GM12878 (cell line): ENCODE results near the gene TMEM14A.

Experiments used
- BMI1 ChIP-seq: fragments of 450-650 bp; IDR thresholded peaks from 2 replicates; pipeline ENCODE4 v1.6.1; 2016; ENCODE audit warnings: mild to moderate bottlenecking, moderate library complexity, borderline replicate concordance
- CREM ChIP-seq: IDR thresholded peaks from 2 replicates; pipeline ENCODE4 v1.6.1; 2014; ENCODE audit warnings: antibody characterized with exemption, low read depth
- EZH2 ChIP-seq: IDR thresholded peaks from 2 replicates; pipeline ENCODE4 v1.6.1; 2012; ENCODE audit warnings: low read depth, mild to moderate bottlenecking, control low read depth, inconsistent platforms, low read length, borderline replicate concordance; ENCODE audit not compliant: control insufficient read depth
- MAX ChIP-seq: IDR thresholded peaks from 2 replicates; pipeline ENCODE4 v1.6.1; 2012; ENCODE audit warnings: low read depth, low read length, improper control_type of control experiment
- MEF2A ChIP-seq: IDR thresholded peaks from 2 replicates; pipeline ENCODE4 v1.6.1; 2011; ENCODE audit warnings: low read depth, mild to moderate bottlenecking, low read length, moderate library complexity; ENCODE audit not compliant: insufficient read depth
- NR2C1 ChIP-seq: fragments of 450-650 bp; IDR thresholded peaks from 2 replicates; pipeline ENCODE4 v1.6.1; 2017; ENCODE audit warnings: antibody characterized with exemption, mild to moderate bottlenecking, moderate library complexity
- RAD51 ChIP-seq: fragments of 450-650 bp; IDR thresholded peaks from 2 replicates; pipeline ENCODE4 v1.6.1; 2016; ENCODE audit warnings: moderate library complexity, mild to moderate bottlenecking, inconsistent platforms
- SUPT20H ChIP-seq: IDR thresholded peaks from 2 replicates; pipeline ENCODE4 v1.6.1; 2011; ENCODE audit warnings: low read depth, mild to moderate bottlenecking, low read length, moderate library complexity, borderline replicate concordance; ENCODE audit not compliant: control insufficient read depth
- ZNF592 ChIP-seq: fragments of 450-650 bp; IDR thresholded peaks from 2 replicates; pipeline ENCODE4 v1.6.1; 2017; ENCODE audit warnings: mild to moderate bottlenecking, moderate library complexity
- ZZZ3 ChIP-seq: IDR thresholded peaks from 2 replicates; pipeline ENCODE4 v1.6.1; 2011; ENCODE audit warnings: low read depth; ENCODE audit not compliant: control insufficient read depth, insufficient read length

GRCh38 chr6:52725535-52726192, 54.8 kb downstream of the TMEM14A start:
- TF ChIP-seq MAX (no peak), MEF2A (no peak), EZH2 (no peak), CREM (no peak), RAD51 (no peak), BMI1 (no peak), ZNF592 (no peak), SUPT20H (no peak), NR2C1 (no peak), ZZZ3 (no peak)
